Activated naive CD4-positive, alpha-beta T cell treated with anti-CD3 and anti-CD28 coated beads, Interleukin-2, amount 50 U/mL, for 16 hours (primary cell): ENCODE measurements around the gene NANOG.
"Not testable (repeated sequence)": the region's sequence is repeated elsewhere in the genome, so short reads cannot be mapped to it uniquely, and the experiment has no call there.

Experiments
- DNase-seq: peaks from one replicate; pipeline ENCODE4 v3.0.0-alpha.2; 2020

The NANOG gene

GRCh38 chr12:7806319-7806718 lies 17.1 kb downstream of the NANOG start:
- not testable (repeated sequence) for DNase-seq

- peak; percentile 64 for DNase-seq
These were observed 17.8 kb downstream of the NANOG start for GRCh38 chr12:7806863-7807487.

- not testable (repeated sequence) for DNase-seq
These were observed 36.6 kb downstream of the NANOG start for GRCh38 chr12:7825754-7826153.

- DNase-seq, result not testable (repeated sequence)
These were observed 40.5 kb downstream of the NANOG start for GRCh38 chr12:7829737-7830136.

- DNase-seq, result no peak
These were observed 43.0 kb downstream of the NANOG start for GRCh38 chr12:7832059-7832696.

- DNase-seq, result not testable (repeated sequence)
These were observed 44.0 kb downstream of the NANOG start for GRCh38 chr12:7833201-7833600.

- DNase-seq, result no peak
These were observed 44.6 kb downstream of the NANOG start for GRCh38 chr12:7833831-7834230.

GRCh38 chr12:7834701-7835100 lies 45.5 kb downstream of the NANOG start:
- no peak for DNase-seq

GRCh38 chr12:7835116-7835515 lies 45.9 kb downstream of the NANOG start:
- no peak for DNase-seq

GRCh38 chr12:7835766-7836165 lies 46.6 kb downstream of the NANOG start:
- DNase-seq, result no peak

GRCh38 chr12:7837366-7837765 lies 48.2 kb downstream of the NANOG start:
- DNase-seq, result no peak

- DNase-seq, result not testable (repeated sequence)
These were observed 50.0 kb downstream of the NANOG start for GRCh38 chr12:7839226-7839625.

GRCh38 chr12:7839848-7840247 lies 50.6 kb downstream of the NANOG start:
- not testable (repeated sequence) for DNase-seq

- not testable (repeated sequence) for DNase-seq
These were observed 53.2 kb downstream of the NANOG start for GRCh38 chr12:7842444-7842843.

GRCh38 chr12:7843149-7843548 lies 53.9 kb downstream of the NANOG start:
- not testable (repeated sequence) for DNase-seq

GRCh38 chr12:7843583-7843982 lies 54.4 kb downstream of the NANOG start:
- not testable (repeated sequence) for DNase-seq

GRCh38 chr12:7844116-7844515 lies 54.9 kb downstream of the NANOG start:
- no peak for DNase-seq

- DNase-seq, result not testable (repeated sequence)
These were observed 58.3 kb downstream of the NANOG start for GRCh38 chr12:7847226-7848097.

- not testable (repeated sequence) for DNase-seq
These were observed 58.9 kb downstream of the NANOG start for GRCh38 chr12:7848098-7848422.
